Embryonic facial prominence (tissue), 1 donor: ENCODE results near the gene HMCN2.
A peak's percentile ranks its signal among the peaks of the same experiment; 100 is the strongest.
"Not testable (repeated sequence)": the region's sequence is repeated elsewhere in the genome, so short reads cannot be mapped to it uniquely, and the experiment has no call there.

Experiments used
- DNase-seq: peaks from one replicate; pipeline ENCODE4 v3.0.0-alpha.2; 2016; ENCODE audit errors: extremely low spot score

Gene HMCN2

DNA sequence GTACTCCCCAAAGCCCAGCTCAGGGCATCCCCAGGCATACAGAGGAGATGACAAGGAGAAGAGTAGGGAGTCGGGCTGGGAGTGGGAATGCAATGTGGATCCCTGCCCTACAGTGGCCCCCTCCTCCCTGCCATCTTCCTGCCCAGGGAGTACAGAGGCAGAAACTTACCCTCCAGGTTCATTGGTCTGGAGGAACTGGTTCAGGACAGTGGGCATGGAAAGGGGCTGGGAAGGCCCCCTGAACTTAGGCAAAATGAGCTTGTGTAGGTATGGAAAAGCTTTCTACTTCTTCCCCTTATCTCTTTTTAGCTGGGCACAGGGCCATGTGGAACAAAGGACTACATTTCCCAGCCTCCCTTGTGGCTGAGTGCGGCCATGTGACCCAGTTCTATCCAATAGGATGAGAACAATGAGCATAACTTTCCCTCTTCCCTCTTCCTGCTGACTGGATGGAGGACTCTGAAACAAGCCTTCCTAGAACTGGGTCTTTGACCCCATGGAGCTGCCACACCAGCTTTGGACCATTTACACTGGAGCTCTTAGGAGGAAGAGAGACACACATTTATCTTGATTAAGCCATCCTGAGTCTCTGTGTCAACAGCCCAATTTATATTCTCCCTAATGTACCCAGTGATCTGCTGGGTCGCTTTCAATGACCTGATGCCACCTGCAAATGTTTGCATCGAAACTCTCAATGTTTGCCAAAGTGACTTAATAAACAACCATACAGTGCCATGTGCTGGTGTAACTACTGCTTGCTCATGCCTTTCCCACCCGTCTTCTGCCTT, 25.0 kb upstream of the HMCN2 start:
- peak; percentile 34 for DNase-seq

DNA sequence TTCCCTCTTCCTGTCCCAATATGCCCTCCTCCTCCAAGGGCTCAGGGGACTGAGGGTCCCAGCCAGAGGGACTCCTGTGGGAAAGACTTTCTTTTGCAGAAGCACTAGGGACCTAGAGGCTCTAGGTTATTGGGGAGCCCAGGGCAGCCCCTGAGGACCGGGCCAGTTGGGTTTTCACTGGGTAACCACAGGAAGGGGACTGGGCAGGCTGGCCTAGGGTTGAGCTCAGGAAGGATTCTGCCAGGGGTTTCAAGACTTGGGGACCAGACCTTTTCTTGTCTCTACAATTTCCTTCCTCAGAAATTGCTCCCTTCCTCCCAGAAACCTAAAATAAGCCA, 24.4 kb upstream of the HMCN2 start:
- DNase-seq, result no peak

DNA sequence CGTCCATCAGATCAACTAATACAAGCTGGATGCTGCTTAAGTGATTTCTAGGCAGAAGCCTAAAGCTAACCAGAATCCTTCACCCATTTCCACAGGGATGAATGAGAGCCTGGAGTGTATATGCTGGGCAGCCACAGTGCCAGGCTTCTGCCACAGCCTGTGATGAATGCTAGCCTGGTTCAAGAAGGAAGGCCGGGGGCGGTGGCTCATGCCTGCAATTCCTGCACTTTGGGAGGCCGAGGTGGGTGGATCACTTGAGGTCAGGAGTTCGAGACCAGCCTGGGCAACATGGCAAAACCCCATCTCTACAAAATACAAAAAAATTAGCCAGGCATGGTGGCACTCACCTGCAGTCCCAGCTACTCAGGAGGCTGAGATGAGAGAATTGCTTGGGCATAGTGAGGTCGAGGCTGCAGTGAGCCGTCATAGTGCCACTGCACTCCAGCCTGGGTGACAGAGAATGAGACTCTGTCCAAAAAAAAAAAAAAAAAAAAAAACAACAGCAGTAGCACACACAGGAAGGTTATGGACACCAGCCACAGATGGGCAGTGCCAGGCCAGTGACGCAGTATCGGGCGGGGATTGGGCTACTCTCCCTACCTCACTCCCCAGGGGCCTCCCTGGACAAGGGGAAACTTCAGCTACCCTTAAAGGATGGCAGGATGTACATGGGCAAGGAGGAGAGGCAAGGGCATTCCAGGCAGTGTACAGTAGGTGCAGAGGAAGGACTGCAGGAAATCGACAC, 23.1 kb upstream of the HMCN2 start:
- DNase-seq, result no peak

DNA sequence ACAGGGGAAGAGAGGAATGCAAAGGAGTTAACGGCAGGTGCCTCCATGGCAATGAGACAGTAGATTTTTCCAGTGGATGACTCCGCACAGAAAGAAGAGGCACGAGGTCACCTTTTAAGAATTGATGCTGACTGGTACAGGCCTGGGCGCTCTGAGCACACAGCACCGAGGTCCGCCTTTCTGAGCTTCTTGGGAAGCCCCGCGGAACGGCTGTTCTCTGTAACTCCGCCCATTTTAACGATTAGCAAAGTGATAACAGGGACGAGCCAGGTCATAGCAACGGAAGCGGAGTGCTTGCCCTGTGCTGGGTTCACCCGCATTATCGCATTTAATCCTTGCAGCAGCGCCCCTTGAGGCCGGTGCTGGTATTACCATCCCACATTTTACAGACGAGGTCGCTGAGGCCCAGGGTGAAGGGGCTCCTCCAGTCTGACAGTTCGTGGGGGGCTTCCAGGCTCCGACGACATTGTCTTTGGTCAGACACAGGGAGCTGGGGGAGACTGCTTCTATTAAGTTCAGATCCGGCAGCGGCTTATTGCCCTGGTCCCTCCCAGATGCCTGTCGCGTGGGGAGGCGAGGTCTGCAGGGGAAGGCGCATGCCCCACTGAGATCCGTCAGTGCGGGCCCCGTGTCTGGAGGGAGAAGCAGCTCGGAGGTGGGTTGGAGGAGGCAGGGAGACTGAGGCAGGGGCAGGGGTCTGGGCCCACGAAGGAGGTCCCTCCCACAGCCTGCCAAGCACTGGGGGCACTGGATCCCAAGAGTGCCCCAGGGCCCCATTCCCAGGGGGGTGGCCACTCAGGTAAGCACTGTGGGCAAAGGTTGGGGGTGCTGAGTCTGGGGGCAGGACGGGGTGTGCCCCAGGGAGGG, 22.3 kb upstream of the HMCN2 start:
- no peak for DNase-seq

DNA sequence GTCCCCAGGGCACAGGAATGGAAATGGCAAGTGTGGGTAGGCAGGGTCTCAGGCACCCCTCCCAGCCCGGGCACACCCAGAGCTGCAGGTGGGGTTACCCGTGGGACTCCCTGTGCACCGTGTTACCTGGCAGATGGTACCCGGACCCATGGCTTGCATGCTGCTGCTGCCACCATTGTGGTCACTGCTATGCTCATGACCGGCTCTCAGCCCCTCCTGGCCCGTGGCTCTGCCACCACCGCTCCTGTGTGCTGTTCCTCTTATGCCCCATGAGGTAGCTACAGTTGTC, 21.7 kb upstream of the HMCN2 start:
- no peak for DNase-seq

DNA sequence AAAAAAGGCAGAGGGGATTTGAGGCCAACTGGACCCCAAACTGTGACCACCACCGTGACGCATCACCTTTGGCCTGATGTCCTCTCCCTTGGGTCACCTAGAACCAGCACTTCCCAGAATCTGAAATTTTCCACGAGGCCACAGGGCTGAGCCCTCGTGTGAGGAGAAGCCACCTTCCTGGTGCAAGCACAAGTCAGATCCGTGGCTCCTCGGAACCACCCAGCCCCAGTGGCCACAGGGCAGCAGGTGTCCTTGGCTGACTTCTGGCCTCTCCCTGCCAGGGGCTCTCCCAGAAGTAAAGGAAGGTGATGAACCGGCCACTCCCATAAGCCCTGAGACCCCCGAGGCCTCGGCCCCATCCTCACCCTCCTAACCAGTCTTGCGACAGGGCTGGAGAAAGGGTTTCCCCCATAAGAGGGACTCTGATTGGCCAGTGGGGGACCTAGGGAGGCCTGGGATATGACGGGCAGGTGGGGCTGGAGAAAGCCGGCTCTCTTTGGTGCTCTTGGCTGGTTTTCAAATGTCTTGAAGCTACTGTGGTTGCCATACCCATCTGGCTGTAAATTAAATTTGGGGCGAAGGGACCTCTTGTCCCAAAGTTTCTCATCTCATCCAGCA, 20.9 kb upstream of the HMCN2 start:
- no peak for DNase-seq

DNA sequence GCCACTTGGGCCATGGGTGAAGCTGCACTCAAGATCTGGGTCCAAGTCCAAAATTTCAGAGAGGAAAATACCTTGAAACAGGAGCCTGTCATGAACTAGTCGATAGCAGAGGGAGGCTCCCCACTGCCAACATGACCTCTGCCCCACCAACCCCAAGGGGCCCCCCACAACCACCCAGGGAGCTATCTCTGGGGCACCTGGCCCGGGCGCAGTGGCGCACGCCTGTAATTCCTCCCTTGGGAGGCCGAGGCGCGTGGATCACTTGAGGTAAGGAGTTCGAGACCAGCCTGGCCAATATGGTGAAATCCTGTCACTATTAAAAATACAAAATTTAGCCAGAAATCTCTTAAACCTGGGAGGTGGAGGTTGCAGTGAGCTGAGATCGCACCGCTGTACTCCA, 20.1 kb upstream of the HMCN2 start:
- DNase-seq, result no peak

DNA sequence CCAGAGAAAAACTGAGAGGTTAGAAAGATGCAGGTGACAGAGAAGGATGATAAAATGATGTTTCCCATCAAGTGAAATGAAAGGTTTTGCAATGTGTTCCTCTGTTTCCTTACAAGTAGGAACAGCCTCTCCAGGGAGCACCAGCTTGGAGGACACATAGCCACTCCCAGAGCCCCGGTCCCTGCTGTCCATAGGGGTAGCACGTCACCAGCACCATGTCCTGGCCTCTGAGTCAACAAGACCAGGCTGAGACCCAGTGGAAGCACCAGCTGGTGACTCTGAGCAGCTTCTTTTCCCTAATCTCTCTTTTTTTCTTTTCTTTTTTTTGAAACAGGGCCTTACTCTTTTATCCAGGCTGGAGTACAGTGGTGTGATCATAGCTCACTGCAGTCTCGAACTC, 19.4 kb upstream of the HMCN2 start:
- no peak for DNase-seq

DNA sequence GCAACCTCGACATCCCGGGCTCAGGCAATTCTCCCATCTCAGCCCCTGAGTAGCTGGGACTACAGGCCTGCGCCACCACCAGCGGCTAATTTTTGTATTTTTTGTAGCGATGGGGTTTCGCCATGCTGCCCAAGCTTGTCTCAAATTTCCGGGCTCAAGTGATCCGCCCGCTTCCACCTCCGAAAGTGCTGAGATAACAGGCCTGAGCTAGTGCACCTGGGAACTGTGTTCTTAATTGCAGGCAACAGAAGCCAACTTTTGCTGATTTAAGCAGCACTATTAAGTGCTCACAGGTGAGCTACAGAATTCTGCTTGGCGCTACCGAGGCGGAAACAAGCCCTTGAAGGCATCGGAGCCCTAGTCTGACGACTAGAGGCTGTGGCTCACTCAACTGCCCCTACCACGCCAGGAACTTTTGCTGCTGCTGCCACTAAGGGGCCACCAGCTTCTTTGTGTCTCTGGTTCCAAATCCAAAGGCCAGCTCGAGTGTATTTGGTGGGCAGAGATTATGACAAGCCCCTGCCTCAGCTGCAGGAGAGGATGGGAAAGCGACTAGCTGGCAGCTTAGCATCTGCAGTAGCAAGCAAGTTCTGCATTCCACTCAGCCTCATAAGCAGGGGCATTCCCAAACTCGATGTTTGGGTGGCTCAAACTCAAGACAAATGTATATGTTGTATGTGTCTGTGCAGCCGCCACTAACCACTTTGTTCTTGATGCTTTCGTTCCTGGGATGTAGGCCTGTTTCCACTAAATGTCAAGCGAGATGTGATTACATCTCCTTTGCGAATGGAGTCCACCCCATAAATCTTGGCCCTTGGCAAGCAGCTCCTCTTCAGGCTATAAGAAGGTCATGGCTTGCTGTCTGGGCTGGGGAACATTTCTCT, 10.6 kb upstream of the HMCN2 start:
- no peak for DNase-seq

DNA sequence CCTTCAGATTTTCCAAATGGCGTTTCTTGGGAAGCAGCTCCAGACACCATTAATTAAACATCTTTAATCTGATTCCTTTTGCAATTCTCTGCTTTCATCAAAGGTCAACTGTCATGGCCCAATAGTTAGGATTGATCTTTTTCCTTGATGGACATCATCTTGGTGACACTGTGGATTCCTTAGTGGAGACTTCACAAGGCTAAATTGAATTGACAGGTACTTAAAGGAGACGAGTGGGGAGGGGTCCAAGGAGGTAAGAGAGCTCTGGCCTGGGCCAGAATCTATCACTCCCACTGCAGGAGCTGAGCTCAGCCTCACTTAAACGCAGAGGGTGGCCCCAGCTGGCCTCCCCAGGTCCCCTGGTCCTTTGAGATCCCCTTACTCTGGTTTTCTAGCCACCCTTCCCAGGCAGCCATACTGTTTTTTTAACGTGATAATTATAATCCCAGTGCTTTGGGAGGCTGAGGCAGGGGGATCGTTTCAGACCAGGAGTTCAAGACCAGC, 9.9 kb upstream of the HMCN2 start:
- DNase-seq, result no peak

DNA sequence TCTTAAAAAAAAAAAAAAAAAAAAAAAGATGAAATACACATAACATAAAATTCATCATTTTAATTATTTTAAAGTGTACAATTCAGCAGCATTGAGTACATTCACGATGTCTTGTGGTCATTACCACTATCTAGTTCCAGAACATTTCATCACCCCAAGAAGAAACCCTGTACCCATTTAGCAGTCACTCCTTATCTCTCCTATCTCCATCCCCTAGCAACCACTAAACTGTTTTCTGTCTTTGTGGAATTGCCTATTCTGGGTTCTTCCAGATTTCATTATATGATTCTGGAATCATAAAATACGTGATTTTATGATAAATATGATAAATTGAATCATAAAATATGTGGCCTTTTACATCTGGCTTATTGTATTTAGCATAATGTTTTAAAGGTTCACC, 8.9 kb upstream of the HMCN2 start:
- no peak for DNase-seq

DNA sequence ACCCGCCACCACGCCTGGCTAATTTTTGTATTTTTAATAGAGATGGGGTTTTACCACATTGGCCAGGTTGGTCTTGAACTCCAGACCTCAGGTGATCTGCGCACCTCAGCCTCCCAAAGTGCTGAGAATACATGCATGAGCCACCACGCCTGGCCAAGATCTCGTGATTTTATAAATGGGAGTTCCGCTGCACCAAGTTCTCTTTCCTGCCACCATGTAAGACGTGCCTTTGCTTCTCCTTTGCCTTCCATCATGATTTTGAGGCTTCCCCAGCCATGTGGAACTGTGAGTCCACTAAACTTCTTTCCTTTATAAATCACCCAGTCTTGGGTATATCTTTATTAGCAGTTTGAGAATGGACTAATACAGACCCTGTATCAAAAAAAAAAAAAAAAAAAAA, 7.4 kb upstream of the HMCN2 start:
- not testable (repeated sequence) for DNase-seq

DNA sequence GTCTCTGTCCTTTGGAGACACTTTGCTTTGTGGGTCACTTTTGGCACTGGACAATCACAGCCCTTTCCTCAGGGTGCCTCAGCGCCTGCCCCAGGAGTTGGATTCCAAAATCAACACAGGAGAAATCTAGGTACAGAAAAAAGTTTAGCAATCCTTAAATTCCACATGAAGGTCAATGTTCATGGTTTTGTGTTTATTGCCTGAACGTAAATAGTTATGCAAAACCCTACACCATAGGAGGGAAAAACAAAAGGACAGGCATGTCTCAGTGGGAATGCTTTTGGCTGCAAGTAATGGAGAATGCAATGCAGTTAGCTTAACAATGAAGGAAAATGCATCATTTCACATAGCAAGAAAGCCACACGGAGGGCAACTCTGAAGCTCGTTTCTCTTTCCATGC, 6.5 kb upstream of the HMCN2 start:
- no peak for DNase-seq

DNA sequence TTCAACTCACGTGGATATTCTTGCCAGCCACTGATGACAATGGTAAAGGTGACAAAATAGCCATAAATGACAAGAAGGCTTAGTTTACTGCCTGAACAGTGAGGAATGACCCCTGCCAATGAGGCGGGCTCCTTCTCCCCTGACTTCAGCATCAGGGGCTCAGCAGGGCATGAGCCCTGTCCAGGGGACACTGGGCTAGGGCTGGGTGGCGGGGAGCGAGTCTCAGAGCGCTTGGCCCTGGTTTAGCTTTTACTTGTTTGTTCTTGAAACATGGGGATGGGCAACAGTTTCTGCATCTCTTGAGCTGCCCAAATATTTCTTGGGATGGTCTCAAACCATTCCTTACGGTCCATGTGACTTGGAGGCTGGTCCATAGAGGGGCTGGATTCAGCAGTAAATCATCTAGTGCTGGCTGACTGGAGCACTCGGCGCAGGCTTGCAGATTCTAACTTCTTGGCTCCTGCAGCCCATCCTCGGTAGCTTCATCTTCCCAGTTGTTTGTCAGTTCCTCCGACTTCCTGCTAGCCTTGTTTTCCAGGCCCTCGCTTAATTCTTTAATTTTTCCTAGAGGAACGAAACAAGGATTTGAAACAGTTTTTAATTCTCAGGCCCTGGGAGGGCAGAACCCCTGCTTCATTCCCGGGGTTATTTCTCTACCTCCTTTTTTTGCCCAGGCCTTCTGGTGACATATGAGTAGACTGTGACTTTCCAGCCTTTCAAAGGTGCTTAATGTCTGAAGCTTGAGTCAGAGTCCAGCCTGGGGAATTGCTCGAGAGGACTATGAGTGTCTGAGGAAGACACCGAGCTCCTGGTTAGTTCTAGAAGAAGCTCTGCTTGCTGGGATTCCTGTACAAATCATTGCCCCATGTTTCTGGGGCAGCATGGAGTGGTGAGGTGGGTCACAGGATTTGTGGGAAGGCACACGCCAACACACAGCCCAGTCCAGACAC, 4.5 kb upstream of the HMCN2 start:
- DNase-seq, result no peak

DNA sequence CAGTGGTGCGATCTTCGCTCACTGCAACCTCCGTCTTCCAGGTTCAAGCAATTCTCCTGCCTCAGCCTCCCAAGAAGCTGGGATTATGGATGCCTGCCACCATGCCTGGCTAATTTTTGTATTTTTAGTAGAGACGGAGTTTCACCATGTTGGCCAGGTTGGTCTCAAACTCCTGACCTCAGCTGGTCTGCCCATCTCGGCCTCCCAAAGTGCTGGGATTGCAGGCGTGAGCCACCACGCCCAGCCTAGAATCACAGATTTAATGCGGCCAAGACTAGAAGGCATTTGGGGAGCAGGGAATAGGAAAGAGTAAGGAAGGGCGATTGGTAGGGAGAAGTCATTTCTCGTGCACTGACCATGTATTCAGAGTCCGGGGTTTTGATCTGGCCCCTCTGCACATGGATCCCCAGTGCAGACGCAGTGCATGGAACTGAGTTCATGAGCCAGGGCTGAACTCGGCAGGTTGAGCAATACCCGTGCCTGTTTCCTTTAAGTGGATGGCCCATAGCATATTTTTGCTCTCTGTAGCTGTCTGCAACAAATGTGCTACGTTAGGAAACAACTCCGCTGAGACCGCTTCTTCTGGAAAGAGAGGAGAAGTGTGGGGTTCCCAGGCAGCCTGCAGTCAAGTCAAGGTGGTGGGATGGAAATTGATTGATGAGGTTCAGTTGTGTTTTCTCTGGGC, 3.4 kb upstream of the HMCN2 start:
- no peak for DNase-seq

DNA sequence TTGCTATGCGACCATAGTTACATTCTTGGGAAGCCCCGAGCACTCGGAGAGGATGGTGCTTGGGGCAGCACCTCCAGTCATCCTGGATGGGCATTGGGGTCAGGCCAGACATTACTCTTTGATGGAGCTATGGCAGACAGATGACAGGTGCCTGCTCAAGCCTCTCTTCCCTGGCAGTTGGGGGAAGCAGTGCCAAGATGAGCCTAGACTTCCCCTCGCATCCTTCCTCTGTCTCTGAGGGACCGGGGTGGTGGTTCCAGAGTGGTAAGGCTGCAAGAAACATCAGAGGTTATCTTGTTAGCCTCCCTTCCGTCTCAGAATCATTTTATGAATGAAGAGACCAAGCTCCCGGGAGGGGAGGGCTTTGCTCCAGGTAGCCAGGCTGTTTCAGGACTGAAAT, 2.8 kb upstream of the HMCN2 start:
- no peak for DNase-seq

DNA sequence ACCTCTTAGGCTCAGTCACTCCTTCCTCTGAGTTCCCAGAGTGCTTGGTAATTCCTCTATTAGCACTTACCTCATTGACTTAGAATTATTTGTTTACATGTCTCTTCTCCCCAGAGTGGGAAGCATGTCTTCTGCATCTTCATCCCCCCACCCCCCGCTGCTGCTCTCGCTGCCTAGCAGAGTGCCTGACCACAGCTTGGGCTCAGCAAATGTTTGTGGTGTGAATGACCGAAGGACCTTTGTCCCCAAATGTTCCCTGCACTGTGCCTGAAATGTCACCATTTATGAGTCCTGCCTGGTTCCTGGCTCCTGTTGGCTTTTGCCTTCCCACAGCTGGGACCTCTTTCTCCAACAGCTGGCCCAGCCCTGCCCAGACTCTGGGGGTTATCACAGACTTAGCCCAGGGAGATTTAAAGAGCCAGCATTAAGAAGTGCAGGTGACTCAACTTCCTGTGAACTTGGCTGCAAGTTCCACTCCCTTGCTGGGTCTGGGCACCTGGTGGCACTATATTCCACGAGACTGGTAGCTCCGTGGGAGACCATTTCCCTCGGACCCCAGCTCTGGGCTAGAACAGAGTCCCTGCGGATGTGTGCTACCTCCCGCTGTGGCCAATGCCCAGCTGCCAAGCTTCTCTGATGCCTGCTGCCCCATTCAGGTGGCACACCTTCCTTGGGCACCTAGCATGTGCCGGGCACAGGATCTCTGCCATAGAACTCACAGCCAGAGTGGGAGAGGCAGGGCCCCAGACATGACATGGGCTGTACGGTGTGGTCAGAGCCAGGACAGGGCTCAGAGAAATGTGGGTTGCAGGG, 1.8 kb upstream of the HMCN2 start:
- DNase-seq, result no peak
